Natural killer cell (primary cell): ENCODE measurements around the gene NCMAP. TPM values are rescaled to one million over a fixed set of nuclear protein-coding genes. Genes with fewer than 3 reads are reported as not detected.

ENCODE experiments used
- ATAC-seq, 3 donors: fragments of 150-1000 bp in 2 of 3; fragments of 200-7000 bp in 1 of 3; cut with Tn5 transposase; 1 replicate in 1 of 3; 2 replicates in 2 of 3; pipeline ENCODE4 v1.10.0; 2021; ENCODE audit warnings: mild to moderate bottlenecking in 2 of 3, moderate library complexity in 2 of 3
- DNase-seq, 2 donors: peaks; one replicate each; pipeline versions ENCODE4 v3.0.0 to v3.0.0-alpha.2; 2013 to 2021; ENCODE audit warnings: mixed read lengths in 1 of 2
- H3K27ac ChIP-seq: one replicate; pipeline ENCODE4 v1.5.1; 2013; ENCODE audit warnings: mild to moderate bottlenecking, low read length
- H3K27me3 ChIP-seq: one replicate; pipeline ENCODE4 v1.6.1; 2013; ENCODE audit warnings: low read length; ENCODE audit not compliant: control insufficient read depth, insufficient read depth
- H3K36me3 ChIP-seq: one replicate; pipeline ENCODE4 v1.6.1; 2013; ENCODE audit warnings: low read length; ENCODE audit not compliant: control insufficient read depth, insufficient read depth
- H3K4me1 ChIP-seq: one replicate; pipeline ENCODE4 v1.6.1; 2013; ENCODE audit warnings: low read length; ENCODE audit not compliant: control insufficient read depth, insufficient read depth
- H3K4me3 ChIP-seq: one replicate; pipeline ENCODE4 v1.5.1; 2013; ENCODE audit warnings: low read length
- H3K9me3 ChIP-seq: one replicate; pipeline ENCODE4 v1.6.1; 2013; ENCODE audit warnings: low read length; ENCODE audit not compliant: control insufficient read depth, insufficient read depth
- H3K27ac Mint-ChIP-seq, 2 donors: one replicate each; pipeline ENCODE4 v1.8.0; 2022; ENCODE audit warnings: mild to moderate bottlenecking in 2 of 2, mixed read lengths in 2 of 2, moderate library complexity in 1 of 2
- H3K27me3 Mint-ChIP-seq, 2 donors: one replicate each; pipeline ENCODE4 v1.8.0; 2022; ENCODE audit warnings: low read depth in 2 of 2, mixed read lengths in 2 of 2
- H3K36me3 Mint-ChIP-seq: one replicate; pipeline ENCODE4 v1.8.0; 2022; ENCODE audit warnings: mixed read lengths
- H3K4me1 Mint-ChIP-seq, 2 donors: one replicate each; pipeline ENCODE4 v1.8.0; 2022; ENCODE audit warnings: mixed read lengths in 2 of 2
- H3K4me3 Mint-ChIP-seq: one replicate; pipeline ENCODE4 v1.8.0; 2022; ENCODE audit warnings: mild to moderate bottlenecking, moderate library complexity, mixed read lengths
- H3K9me3 Mint-ChIP-seq, 2 donors: one replicate each; pipeline ENCODE4 v1.8.0; 2022; ENCODE audit warnings: mixed read lengths in 2 of 2
- CTCF ChIP-seq: fragments of 200-600 bp; IDR thresholded peaks from one replicate; pipeline ENCODE4 v1.8.0; 2022; ENCODE audit warnings: antibody characterized with exemption
- WGBS: methylation state at CpG from one replicate; pipeline ENCODE4 v1.1.7; 2013; ENCODE audit warnings: missing lambda C conversion rate; ENCODE audit not compliant: insufficient coverage; 5-methylcytosine and 5-hydroxymethylcytosine counted together
- intact Hi-C: fragments of 100-400 bp; cut with micrococcal nuclease; formaldehyde crosslinking; loops from one replicate; pipeline ENCODE4 v1.14.2; 2022
- total RNA-seq, 4 donors: library from RNA; stranded (reverse); fragments of 120-200 nt in 1 of 4; gene quantifications; one replicate each; pipeline versions ENCODE4 v1.2.3 to v1.2.4, GENCODE V29; 2013 to 2022

NCMAP gene
- total RNA-seq, 3 donors from 2014 or later (not counting 1 experiment from before 2014, with no cell fraction given), result not detected

DNA sequence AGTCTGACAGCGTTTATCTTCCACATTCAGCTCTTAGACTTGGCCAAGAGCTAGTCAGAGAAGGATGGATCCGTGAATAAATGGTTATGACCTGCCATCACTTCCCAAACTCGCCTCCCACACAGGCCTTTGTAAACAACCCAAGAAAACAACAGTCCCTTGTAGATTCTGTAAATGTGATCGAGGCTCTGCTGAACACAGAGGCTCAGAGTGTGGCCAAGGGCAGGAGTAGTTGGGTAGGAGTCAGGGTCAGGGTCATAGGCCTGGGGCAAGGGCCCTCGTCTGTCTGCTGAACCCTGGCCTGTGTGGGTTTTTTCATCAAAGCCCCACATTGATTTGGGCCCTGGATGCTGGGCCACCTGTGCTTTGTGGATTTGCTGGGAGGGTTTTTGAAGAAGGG lies 32.7 kb downstream of the NCMAP start:
- TF ChIP-seq CTCF, result no peak
- Mint-ChIP-seq H3K4me1 (peaks cover 0 to 5% of the 10 kb centered on the region in 2 donors), H3K36me3 (no peaks in the 10 kb centered on the region), H3K4me3 (no peak overlapping the region), H3K9me3 (no peaks in the 10 kb centered on the region), H3K27me3 (peaks cover 8 to 12% of the 10 kb centered on the region in 2 donors), H3K27ac (no peak overlapping the region)
- ATAC-seq, result no peak
- no peak for DNase-seq
- no peaks in the 10 kb centered on the region for H3K36me3 ChIP-seq
- H3K4me1 ChIP-seq, result peaks cover 15% of the 10 kb centered on the region
- intact Hi-C loops, result loop anchor here (10.0 kb wide), 1 partner anchor 104 kb away; no protein-coding TSS in a partner anchor
- no peaks in the 10 kb centered on the region for H3K9me3 ChIP-seq
- no peaks in the 10 kb centered on the region for H3K27me3 ChIP-seq
- 87% methylated on average over 5 of the region's 5 CpGs for WGBS
- no peak overlapping the region for H3K27ac ChIP-seq
- H3K4me3 ChIP-seq, result no peak overlapping the region

GRCh38 chr1:24589200-24589599 lies 33.3 kb downstream of the NCMAP start:
- ATAC-seq (no peak), DNase-seq (no peak)
- H3K9me3 Mint-ChIP-seq, result no peaks in the 10 kb centered on the region
- intact Hi-C loops, result loop anchor here (10.0 kb wide), 1 partner anchor 104 kb away; no protein-coding TSS in a partner anchor
- peaks cover 0 to 5% of the 10 kb centered on the region in 2 donors for H3K4me1 Mint-ChIP-seq
- H3K27me3 Mint-ChIP-seq, result peaks cover 8 to 12% of the 10 kb centered on the region in 2 donors
- WGBS, result 81% methylated on average over 3 of the region's 3 CpGs
- no peaks in the 10 kb centered on the region for H3K36me3 ChIP-seq
- H3K27ac Mint-ChIP-seq, result no peak overlapping the region
- no peaks in the 10 kb centered on the region for H3K27me3 ChIP-seq
- no peak overlapping the region for H3K4me3 Mint-ChIP-seq
- H3K4me1 ChIP-seq, result peaks cover 9% of the 10 kb centered on the region
- TF ChIP-seq CTCF, result no peak
- H3K4me3 ChIP-seq, result no peak overlapping the region
- no peaks in the 10 kb centered on the region for H3K36me3 Mint-ChIP-seq
- H3K9me3 ChIP-seq, result no peaks in the 10 kb centered on the region
- H3K27ac ChIP-seq, result no peak overlapping the region

- no peak overlapping the region for H3K27ac ChIP-seq
- H3K9me3 Mint-ChIP-seq, result no peaks in the 10 kb centered on the region
- H3K27me3 ChIP-seq, result no peaks in the 10 kb centered on the region
- no peak overlapping the region for H3K27ac Mint-ChIP-seq
- H3K27me3 Mint-ChIP-seq, result peaks cover 6 to 9% of the 10 kb centered on the region in 2 donors
- no peaks in the 10 kb centered on the region for H3K36me3 Mint-ChIP-seq
- peaks cover 2% of the 10 kb centered on the region for H3K4me1 ChIP-seq
- no peak for TF ChIP-seq CTCF
- DNase-seq (no peak), ATAC-seq (no peak)
- no peak overlapping the region for H3K4me3 ChIP-seq
- WGBS, result 97% methylated on average over 3 of the region's 3 CpGs
- H3K9me3 ChIP-seq, result no peaks in the 10 kb centered on the region
- intact Hi-C loops, result no loop called here
- H3K36me3 ChIP-seq, result no peaks in the 10 kb centered on the region
- no peak overlapping the region for H3K4me3 Mint-ChIP-seq
- peaks cover 0 to 5% of the 10 kb centered on the region in 2 donors for H3K4me1 Mint-ChIP-seq
Observed at GRCh38 chr1:24591781-24592180, 35.9 kb downstream of the NCMAP start.

- H3K9me3 ChIP-seq, result no peaks in the 10 kb centered on the region
- H3K27ac ChIP-seq, result no peak overlapping the region
- H3K36me3 ChIP-seq, result no peaks in the 10 kb centered on the region
- WGBS, result 99% methylated on average over 3 of the region's 3 CpGs
- H3K4me1 Mint-ChIP-seq, result no peaks in the 10 kb centered on the region
- no peak for ATAC-seq
- H3K9me3 Mint-ChIP-seq, result no peaks in the 10 kb centered on the region
- H3K27me3 Mint-ChIP-seq, result peaks cover 9% of the 10 kb centered on the region in 2 donors
- TF ChIP-seq CTCF, result no peak
- H3K4me3 ChIP-seq, result no peak overlapping the region
- H3K27ac Mint-ChIP-seq, result no peak overlapping the region
- intact Hi-C loops, result no loop called here
- no peak for DNase-seq
- no peak overlapping the region for H3K4me3 Mint-ChIP-seq
- no peaks in the 10 kb centered on the region for H3K4me1 ChIP-seq
- H3K36me3 Mint-ChIP-seq, result no peaks in the 10 kb centered on the region
- H3K27me3 ChIP-seq, result no peaks in the 10 kb centered on the region
Observed at GRCh38 chr1:24594328-24594598, 38.4 kb downstream of the NCMAP start.
